ENCODE measurements around the gene TGM1.

- no peak for TF ChIP-seq CTCF (tag by site-specific recombination; IDR thresholded peaks at IDR 0.05)
- no peak for TF ChIP-seq ZBTB8A (tag by site-specific recombination; IDR thresholded peaks at IDR 0.05)
Measured at GRCh38 chr14:24280797-24281460, 18.0 kb upstream of the TGM1 start.

All from HEK293 (cell line).